ENCODE results near the gene RUNX1. TPM values are rescaled to one million over a fixed set of nuclear protein-coding genes. Genes with fewer than 3 reads are reported as not detected.

The RUNX1 gene
- total RNA-seq, result 8.2 and 10.4 TPM in 2 replicates

DNA sequence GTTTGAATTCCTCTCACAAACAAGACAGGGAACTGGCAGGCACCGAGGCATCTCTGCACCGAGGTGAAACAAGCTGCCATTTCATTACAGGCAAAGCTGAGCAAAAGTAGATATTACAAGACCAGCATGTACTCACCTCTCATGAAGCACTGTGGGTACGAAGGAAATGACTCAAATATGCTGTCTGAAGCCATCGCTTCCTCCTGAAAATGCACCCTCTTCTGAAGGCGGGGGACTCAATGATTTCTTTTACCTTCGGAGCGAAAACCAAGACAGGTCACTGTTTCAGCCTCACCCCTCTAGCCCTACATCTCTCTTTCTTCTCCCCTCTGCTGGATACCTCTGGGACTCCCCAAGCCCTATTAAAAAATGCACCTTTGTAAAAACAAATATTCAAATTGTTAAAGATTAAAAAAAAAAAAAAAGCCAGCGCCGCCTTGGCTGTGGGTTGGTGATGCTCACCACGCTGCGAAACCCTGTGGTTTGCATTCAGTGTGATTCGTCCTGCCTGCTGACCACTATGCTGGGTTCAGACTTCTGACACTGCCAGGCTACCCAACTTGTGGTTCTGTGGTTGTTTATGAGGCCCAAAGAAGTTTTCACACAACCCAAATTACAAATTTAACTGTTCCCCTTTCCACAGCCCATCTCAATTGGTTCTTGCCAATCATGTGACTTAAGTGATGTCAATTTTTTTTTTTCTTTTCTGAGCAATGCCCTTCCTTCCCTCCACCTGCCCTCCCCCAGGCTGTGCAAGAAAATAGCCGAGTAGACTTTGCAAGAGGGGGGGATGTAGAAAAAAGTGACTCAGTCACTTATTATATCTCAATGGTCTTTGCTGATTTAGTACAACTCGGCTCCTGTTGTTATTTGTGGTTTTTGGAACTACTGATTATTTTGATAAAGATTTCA is at the start of gene RUNX1:
Gene RUNX1, minus strand, starts transcription at position 597 of the 912 bp plus-strand sequence.

